BLaER1 (cell line): ENCODE data around the gene USP53.

Source experiments
- H3K27ac ChIP-seq: shearing (Covaris generic); formaldehyde crosslinking; 2 replicates; pipeline ENCODE4 v1.8.1; 2022
- H3K27me3 ChIP-seq: shearing (Covaris generic); formaldehyde crosslinking; 2 replicates; pipeline ENCODE4 v1.8.1; 2022
- H3K36me3 ChIP-seq: shearing (Covaris generic); formaldehyde crosslinking; 2 replicates; pipeline ENCODE4 v1.8.1; 2022
- H3K4me1 ChIP-seq: shearing (Covaris generic); formaldehyde crosslinking; 2 replicates; pipeline ENCODE4 v1.8.1; 2022
- H3K4me2 ChIP-seq: shearing (Covaris generic); formaldehyde crosslinking; 2 replicates; pipeline ENCODE4 v1.8.1; 2022
- H3K4me3 ChIP-seq: shearing (Covaris generic); formaldehyde crosslinking; 2 replicates; pipeline ENCODE4 v1.8.1; 2022
- H3K9ac ChIP-seq: shearing (Covaris generic); formaldehyde crosslinking; 2 replicates; pipeline ENCODE4 v1.8.1; 2022
- H3K9me3 ChIP-seq: shearing (Covaris generic); formaldehyde crosslinking; 2 replicates; pipeline ENCODE4 v1.8.1; 2022
- H4K20me1 ChIP-seq: shearing (Covaris generic); formaldehyde crosslinking; 2 replicates; pipeline ENCODE4 v1.8.1; 2022
- Cebpa-rat ChIP-seq: shearing (Covaris generic); IDR thresholded peaks from 2 replicates; pipeline ENCODE4 v1.8.1; 2022

USP53 gene

GRCh38 chr4:119286377-119287002 lies 74.0 kb downstream of the USP53 start:
- H3K27me3 ChIP-seq: no peaks in the 10 kb centered on the region
- no peak overlapping the region for H3K27ac ChIP-seq
- no peaks in the 10 kb centered on the region for H3K9me3 ChIP-seq
- H3K4me2 ChIP-seq: no peak overlapping the region
- H4K20me1 ChIP-seq: no peaks in the 10 kb centered on the region
- TF ChIP-seq Cebpa-rat: no peak
- no peaks in the 10 kb centered on the region for H3K4me1 ChIP-seq
- no peaks in the 10 kb centered on the region for H3K36me3 ChIP-seq
- no peak overlapping the region for H3K9ac ChIP-seq
- H3K4me3 ChIP-seq: no peak overlapping the region

- TF ChIP-seq Cebpa-rat: no peak
- Histone ChIP-seq H3K9me3 (no peaks in the 10 kb centered on the region), H3K27me3 (no peaks in the 10 kb centered on the region), H3K9ac (no peak overlapping the region), H4K20me1 (no peaks in the 10 kb centered on the region), H3K27ac (no peak overlapping the region), H3K36me3 (peaks cover 7% of the 10 kb centered on the region), H3K4me2 (no peak overlapping the region), H3K4me1 (no peaks in the 10 kb centered on the region), H3K4me3 (no peak overlapping the region)
These were observed 76.8 kb downstream of the USP53 start for GRCh38 chr4:119289313-119289712.

GRCh38 chr4:119290598-119290997 lies 78.1 kb downstream of the USP53 start:
- H3K36me3 ChIP-seq: peaks cover 10% of the 10 kb centered on the region

GRCh38 chr4:119296356-119296755 lies 83.8 kb downstream of the USP53 start:
- Histone ChIP-seq H4K20me1 (peaks cover 22% of the 10 kb centered on the region; the same call in 1 of the 2 replicates), H3K27ac (no peak overlapping the region), H3K36me3 (peaks cover 35% of the 10 kb centered on the region), H3K4me1 (peaks cover 35% of the 10 kb centered on the region), H3K9ac (no peak overlapping the region), H3K4me2 (peak overlapping the region; percentile 92), H3K4me3 (no peak overlapping the region), H3K27me3 (no peaks in the 10 kb centered on the region), H3K9me3 (no peaks in the 10 kb centered on the region)
- TF ChIP-seq Cebpa-rat: no peak

More at GRCh38 chr4:119290598-119290997, 78.1 kb downstream of the USP53 start:
- no peaks in the 10 kb centered on the region for H3K4me1 ChIP-seq
- H3K9ac ChIP-seq: no peak overlapping the region
- no peak overlapping the region for H3K4me2 ChIP-seq
- no peaks in the 10 kb centered on the region for H4K20me1 ChIP-seq
- H3K27ac ChIP-seq: no peak overlapping the region
- no peaks in the 10 kb centered on the region for H3K27me3 ChIP-seq
- no peak for TF ChIP-seq Cebpa-rat
- no peak overlapping the region for H3K4me3 ChIP-seq
- no peaks in the 10 kb centered on the region for H3K9me3 ChIP-seq

GRCh38 chr4:119297795-119298194 lies 85.3 kb downstream of the USP53 start:
- no peaks in the 10 kb centered on the region for H3K9me3 ChIP-seq
- no peaks in the 10 kb centered on the region for H3K27me3 ChIP-seq
- peak overlapping the region; percentile 87 for H3K9ac ChIP-seq
- H3K36me3 ChIP-seq: peaks cover 30% of the 10 kb centered on the region
- peaks cover 22% of the 10 kb centered on the region; the same call in 1 of the 2 replicates for H4K20me1 ChIP-seq
- peak overlapping the region; percentile 92 for H3K4me2 ChIP-seq
- no peak for TF ChIP-seq Cebpa-rat
- peaks cover 46% of the 10 kb centered on the region for H3K4me1 ChIP-seq
- peak overlapping the region; percentile 85 for H3K4me3 ChIP-seq
- no peak overlapping the region for H3K27ac ChIP-seq

- H3K9me3 ChIP-seq: no peaks in the 10 kb centered on the region
- peak overlapping the region; percentile 87 for H3K9ac ChIP-seq
- H3K27me3 ChIP-seq: no peaks in the 10 kb centered on the region
- peak overlapping the region; percentile 92 for H3K4me2 ChIP-seq
- no peak for TF ChIP-seq Cebpa-rat
- H3K36me3 ChIP-seq: peaks cover 28% of the 10 kb centered on the region
- peak overlapping the region; percentile 83 for H3K27ac ChIP-seq
- H3K4me3 ChIP-seq: peak overlapping the region; percentile 85
- H3K4me1 ChIP-seq: peaks cover 46% of the 10 kb centered on the region
- H4K20me1 ChIP-seq: peaks cover 22% of the 10 kb centered on the region; the same call in 1 of the 2 replicates
These were observed 86.8 kb downstream of the USP53 start for GRCh38 chr4:119299260-119299671.

- H3K4me2 ChIP-seq: peak overlapping the region; percentile 92
- H4K20me1 ChIP-seq: peaks cover 22% of the 10 kb centered on the region; the same call in 1 of the 2 replicates
- peak overlapping the region; percentile 87 for H3K9ac ChIP-seq
- no peaks in the 10 kb centered on the region for H3K9me3 ChIP-seq
- H3K4me1 ChIP-seq: peaks cover 46% of the 10 kb centered on the region
- H3K4me3 ChIP-seq: peak overlapping the region; percentile 85
- no peaks in the 10 kb centered on the region for H3K27me3 ChIP-seq
- no peak for TF ChIP-seq Cebpa-rat
- H3K36me3 ChIP-seq: peaks cover 28% of the 10 kb centered on the region
- H3K27ac ChIP-seq: peak overlapping the region; percentile 83
These were observed 87.2 kb downstream of the USP53 start for GRCh38 chr4:119299741-119300100.

GRCh38 chr4:119300101-119300978 lies 87.8 kb downstream of the USP53 start:
- peaks cover 22% of the 10 kb centered on the region; the same call in 1 of the 2 replicates for H4K20me1 ChIP-seq
- H3K27me3 ChIP-seq: no peaks in the 10 kb centered on the region
- H3K9me3 ChIP-seq: no peaks in the 10 kb centered on the region
- peaks cover 46% of the 10 kb centered on the region for H3K4me1 ChIP-seq
- peaks cover 27% of the 10 kb centered on the region for H3K36me3 ChIP-seq
- H3K4me3 ChIP-seq: peak overlapping the region; percentile 85
- peak overlapping the region; percentile 92 for H3K4me2 ChIP-seq
- H3K9ac ChIP-seq: peak overlapping the region; percentile 87
- no peak for TF ChIP-seq Cebpa-rat
- peak overlapping the region; percentile 83 for H3K27ac ChIP-seq

- Histone ChIP-seq H3K9me3 (no peaks in the 10 kb centered on the region), H4K20me1 (peaks cover 19% of the 10 kb centered on the region; the same call in 1 of the 2 replicates), H3K9ac (no peak overlapping the region), H3K27ac (no peak overlapping the region), H3K36me3 (peaks cover 8% of the 10 kb centered on the region), H3K4me2 (peak overlapping the region; percentile 92; the same call in 1 of the 2 replicates), H3K27me3 (no peaks in the 10 kb centered on the region), H3K4me3 (no peak overlapping the region), H3K4me1 (peaks cover 37% of the 10 kb centered on the region)
- TF ChIP-seq Cebpa-rat: no peak
These were observed 89.7 kb downstream of the USP53 start for GRCh38 chr4:119302073-119302832.
